BE2C (cell line): ENCODE results near the gene CRYM.

Experiments used
- DNase-seq: peaks from one replicate; pipeline ENCODE4 v3.0.0-alpha.2; 2020
- H3K27me3 ChIP-seq: fragments of 250-450 bp; sonication (Bioruptor Pico); 2 replicates; pipeline ENCODE4 v1.5.1; 2020; ENCODE audit warnings: mild to moderate bottlenecking
- H3K36me3 ChIP-seq: fragments of 250-450 bp; sonication (Bioruptor Pico); 2 replicates; pipeline ENCODE4 v1.5.1; 2020; ENCODE audit warnings: mild to moderate bottlenecking
- H3K4me1 ChIP-seq: fragments of 250-450 bp; sonication (Bioruptor Pico); 2 replicates; pipeline ENCODE4 v1.5.1; 2020
- H3K4me3 ChIP-seq: 2 replicates; pipeline ENCODE4 v1.5.1; 2011; ENCODE audit warnings: low read depth, low read length
- H3K9me3 ChIP-seq: fragments of 250-450 bp; sonication (Bioruptor Pico); 2 replicates; pipeline ENCODE4 v1.5.1; 2020
- CTCF ChIP-seq: IDR thresholded peaks from 2 replicates; pipeline ENCODE4 v1.5.1; 2012; ENCODE audit warnings: mild to moderate bottlenecking, low read depth, low read length

The CRYM gene

GRCh38 chr16:21281698-21282389 is 3.8 kb upstream of the CRYM start:
- H3K9me3 ChIP-seq = no peaks in the 10 kb centered on the region; the same call in 1 of the 2 replicates
- H3K4me3 ChIP-seq = no peak overlapping the region
- DNase-seq = no peak
- H3K27me3 ChIP-seq = peaks cover 56% of the 10 kb centered on the region
- H3K4me1 ChIP-seq = no peaks in the 10 kb centered on the region
- H3K36me3 ChIP-seq = no peaks in the 10 kb centered on the region
- no peak for TF ChIP-seq CTCF

- Histone ChIP-seq H3K9me3 (no peaks in the 10 kb centered on the region; the same call in 1 of the 2 replicates), H3K4me3 (no peak overlapping the region), H3K4me1 (no peaks in the 10 kb centered on the region), H3K27me3 (peaks cover 50% of the 10 kb centered on the region), H3K36me3 (no peaks in the 10 kb centered on the region)
- no peak for TF ChIP-seq CTCF
- DNase-seq = no peak
These were observed 1.4 kb upstream of the CRYM start for GRCh38 chr16:21279501-21279900.

- no peak overlapping the region for H3K4me3 ChIP-seq
- no peaks in the 10 kb centered on the region for H3K36me3 ChIP-seq
- DNase-seq = no peak
- no peaks in the 10 kb centered on the region for H3K4me1 ChIP-seq
- no peak for TF ChIP-seq CTCF
- H3K9me3 ChIP-seq = no peaks in the 10 kb centered on the region
- H3K27me3 ChIP-seq = peaks cover 32% of the 10 kb centered on the region
These were observed 804 bp downstream of the CRYM start for GRCh38 chr16:21277045-21277926.

- H3K27me3 ChIP-seq = peaks cover 23% of the 10 kb centered on the region
- no peak for TF ChIP-seq CTCF
- no peak for DNase-seq
- no peaks in the 10 kb centered on the region for H3K36me3 ChIP-seq
- H3K4me3 ChIP-seq = no peak overlapping the region
- no peaks in the 10 kb centered on the region for H3K9me3 ChIP-seq
- no peaks in the 10 kb centered on the region for H3K4me1 ChIP-seq
These were observed 2.0 kb downstream of the CRYM start for GRCh38 chr16:21276090-21276489.

GRCh38 chr16:21275529-21275928 is 2.6 kb downstream of the CRYM start:
- H3K4me3 ChIP-seq = no peak overlapping the region
- no peaks in the 10 kb centered on the region for H3K36me3 ChIP-seq
- H3K9me3 ChIP-seq = no peaks in the 10 kb centered on the region
- no peak for DNase-seq
- H3K27me3 ChIP-seq = peaks cover 23% of the 10 kb centered on the region
- no peak for TF ChIP-seq CTCF
- no peaks in the 10 kb centered on the region for H3K4me1 ChIP-seq
